Osteoblast (primary cell): ENCODE results near the gene DENND1A. TPM values are rescaled to one million over a fixed set of nuclear protein-coding genes. Genes with fewer than 3 reads are reported as not detected.

Source experiments
- DNase-seq: peaks from one replicate; pipeline ENCODE4 v3.0.0; 2011; ENCODE audit warnings: low spot score, mixed read lengths; ENCODE audit not compliant: insufficient read length; ENCODE audit errors: missing footprints
- H2AFZ ChIP-seq: 2 replicates; pipeline ENCODE4 v1.6.0; 2011; ENCODE audit warnings: mild to moderate bottlenecking, low read length
- H3K27ac ChIP-seq: 2 replicates; pipeline ENCODE4 v1.5.1; 2011; ENCODE audit warnings: mild to moderate bottlenecking, low read depth, low read length, moderate library complexity
- H3K27me3 ChIP-seq: 2 replicates; pipeline ENCODE4 v1.6.0; 2012; ENCODE audit warnings: mild to moderate bottlenecking, control low read depth, inconsistent platforms, low read length, moderate library complexity; ENCODE audit not compliant: insufficient read depth
- H3K36me3 ChIP-seq: 2 replicates; pipeline ENCODE4 v1.5.1; 2011; ENCODE audit warnings: mild to moderate bottlenecking, low read length, control low read depth, moderate library complexity; ENCODE audit not compliant: insufficient read depth
- H3K4me1 ChIP-seq: 2 replicates; pipeline ENCODE4 v1.5.1; 2011; ENCODE audit warnings: mild to moderate bottlenecking, low read length, control low read depth, moderate library complexity; ENCODE audit not compliant: insufficient read depth
- H3K4me2 ChIP-seq: 2 replicates; pipeline ENCODE4 v1.6.0; 2011; ENCODE audit warnings: mild to moderate bottlenecking, low read length; ENCODE audit not compliant: insufficient read depth
- H3K4me3 ChIP-seq: fragments of 200-600 bp; sonication (generic); 3 replicates; pipeline ENCODE4 v1.5.1; 2012; ENCODE audit warnings: mild to moderate bottlenecking, low read length, inconsistent platforms; ENCODE audit not compliant: insufficient read depth
- H3K79me2 ChIP-seq: 2 replicates; pipeline ENCODE4 v1.6.0; 2012; ENCODE audit warnings: mild to moderate bottlenecking, low read length, control low read depth, inconsistent platforms; ENCODE audit not compliant: insufficient read depth
- H3K9me3 ChIP-seq: 2 replicates; pipeline ENCODE4 v1.5.1; 2011; ENCODE audit warnings: low read depth, low read length, control low read depth
- H4K20me1 ChIP-seq: 2 replicates; pipeline ENCODE4 v1.6.0; 2012; ENCODE audit warnings: mild to moderate bottlenecking, low read length, control low read depth; ENCODE audit not compliant: insufficient read depth
- total RNA-seq: library from RNA; depleted of rRNA; stranded (reverse); fragments of >200 nt; gene quantifications from 2 replicates; pipeline ENCODE4 v1.2.3, GENCODE V29; 2012
- TF ChIP-seq, protein P1 (sequence below): IDR thresholded peaks from 2 replicates; pipeline ENCODE4 v1.5.1; 2011; ENCODE audit warnings: mild to moderate bottlenecking, low read depth, low read length, moderate library complexity; ENCODE audit errors: extremely low read depth

Gene DENND1A
- total RNA-seq, 1 donor = 14.1 TPM

DNA sequence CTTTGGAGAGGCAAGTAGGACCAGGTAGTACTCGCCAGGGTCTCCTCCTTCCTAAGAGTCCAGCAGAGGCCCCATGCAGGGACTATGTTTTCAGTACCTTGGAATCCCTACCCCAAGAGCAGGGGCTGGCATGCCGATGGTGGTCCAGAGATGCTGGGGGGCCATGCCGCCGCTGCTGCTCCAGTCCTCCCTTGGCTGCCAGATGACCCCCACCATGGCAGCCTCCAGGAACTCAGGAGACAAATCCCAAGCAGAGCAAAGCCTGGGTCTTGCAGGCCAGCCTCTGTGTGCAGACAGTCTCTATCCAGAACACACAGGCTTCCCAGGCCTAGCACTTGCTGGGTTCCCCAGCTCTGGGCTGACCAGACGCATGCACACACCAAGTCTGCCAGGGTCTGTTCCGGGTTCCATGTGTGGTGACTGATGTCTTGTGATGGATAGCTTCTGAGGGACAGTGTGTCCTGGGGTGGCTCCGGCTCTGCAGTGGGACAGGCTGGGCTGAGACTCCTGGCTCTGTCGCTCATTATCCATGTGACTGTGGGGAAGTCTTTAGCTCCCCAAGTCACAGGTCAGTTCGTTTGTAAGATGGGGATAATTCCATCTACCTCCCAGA lies 446.6 kb downstream of the DENND1A start:
- Histone ChIP-seq H3K9me3 (no peaks in the 10 kb centered on the region), H3K79me2 (no peaks in the 10 kb centered on the region), H3K27me3 (no peaks in the 10 kb centered on the region), H4K20me1 (peaks cover 8% of the 10 kb centered on the region), H3K4me3 (no peak overlapping the region), H3K4me1 (no peaks in the 10 kb centered on the region), H3K36me3 (no peaks in the 10 kb centered on the region), H3K27ac (no peak overlapping the region), H3K4me2 (no peak overlapping the region), H2AFZ (no peak overlapping the region)
- TF ChIP-seq, protein P1, sequence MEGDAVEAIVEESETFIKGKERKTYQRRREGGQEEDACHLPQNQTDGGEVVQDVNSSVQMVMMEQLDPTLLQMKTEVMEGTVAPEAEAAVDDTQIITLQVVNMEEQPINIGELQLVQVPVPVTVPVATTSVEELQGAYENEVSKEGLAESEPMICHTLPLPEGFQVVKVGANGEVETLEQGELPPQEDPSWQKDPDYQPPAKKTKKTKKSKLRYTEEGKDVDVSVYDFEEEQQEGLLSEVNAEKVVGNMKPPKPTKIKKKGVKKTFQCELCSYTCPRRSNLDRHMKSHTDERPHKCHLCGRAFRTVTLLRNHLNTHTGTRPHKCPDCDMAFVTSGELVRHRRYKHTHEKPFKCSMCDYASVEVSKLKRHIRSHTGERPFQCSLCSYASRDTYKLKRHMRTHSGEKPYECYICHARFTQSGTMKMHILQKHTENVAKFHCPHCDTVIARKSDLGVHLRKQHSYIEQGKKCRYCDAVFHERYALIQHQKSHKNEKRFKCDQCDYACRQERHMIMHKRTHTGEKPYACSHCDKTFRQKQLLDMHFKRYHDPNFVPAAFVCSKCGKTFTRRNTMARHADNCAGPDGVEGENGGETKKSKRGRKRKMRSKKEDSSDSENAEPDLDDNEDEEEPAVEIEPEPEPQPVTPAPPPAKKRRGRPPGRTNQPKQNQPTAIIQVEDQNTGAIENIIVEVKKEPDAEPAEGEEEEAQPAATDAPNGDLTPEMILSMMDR = no peak
- no peak for DNase-seq

DNA sequence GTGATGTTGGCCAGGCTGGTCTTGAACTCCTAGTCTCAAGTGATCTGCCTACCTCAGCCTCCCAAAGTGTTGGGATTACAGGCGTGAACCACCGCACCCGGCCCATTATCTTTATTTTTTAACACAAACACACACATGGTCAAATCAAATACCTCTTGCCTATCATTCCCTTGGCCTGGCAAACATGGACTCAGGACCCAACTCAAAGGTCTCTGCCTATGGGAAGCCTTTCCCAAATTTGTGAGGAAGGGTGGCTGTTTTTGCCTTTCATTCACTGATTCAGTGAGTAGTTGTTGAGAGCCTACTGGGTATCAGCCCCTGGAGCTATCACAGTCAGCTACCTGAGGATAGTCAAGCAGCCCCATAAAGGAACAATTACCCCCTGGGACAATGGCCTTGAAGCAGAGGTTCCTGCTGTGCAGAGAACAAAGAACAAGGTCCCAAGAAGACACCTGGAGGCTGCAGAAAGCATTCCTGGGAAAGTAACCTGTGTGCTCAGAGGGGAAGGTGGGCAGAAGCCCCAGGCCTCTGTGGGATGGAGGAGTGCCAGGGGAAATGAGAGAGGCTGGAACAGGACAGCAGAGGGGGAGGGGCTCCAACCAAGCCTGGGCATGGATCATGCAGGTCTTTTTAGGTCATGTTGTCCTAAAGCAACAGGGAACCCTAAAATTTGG lies 447.5 kb downstream of the DENND1A start:
- no peak overlapping the region for H3K4me2 ChIP-seq
- H3K9me3 ChIP-seq = no peaks in the 10 kb centered on the region
- H4K20me1 ChIP-seq = peaks cover 5% of the 10 kb centered on the region
- H3K27me3 ChIP-seq = no peaks in the 10 kb centered on the region
- H3K79me2 ChIP-seq = no peaks in the 10 kb centered on the region
- no peaks in the 10 kb centered on the region for H3K36me3 ChIP-seq
- TF ChIP-seq, protein P1 = no peak
- H3K27ac ChIP-seq = no peak overlapping the region
- H3K4me1 ChIP-seq = no peaks in the 10 kb centered on the region
- H2AFZ ChIP-seq = no peak overlapping the region
- no peak overlapping the region for H3K4me3 ChIP-seq
- DNase-seq = no peak

DNA sequence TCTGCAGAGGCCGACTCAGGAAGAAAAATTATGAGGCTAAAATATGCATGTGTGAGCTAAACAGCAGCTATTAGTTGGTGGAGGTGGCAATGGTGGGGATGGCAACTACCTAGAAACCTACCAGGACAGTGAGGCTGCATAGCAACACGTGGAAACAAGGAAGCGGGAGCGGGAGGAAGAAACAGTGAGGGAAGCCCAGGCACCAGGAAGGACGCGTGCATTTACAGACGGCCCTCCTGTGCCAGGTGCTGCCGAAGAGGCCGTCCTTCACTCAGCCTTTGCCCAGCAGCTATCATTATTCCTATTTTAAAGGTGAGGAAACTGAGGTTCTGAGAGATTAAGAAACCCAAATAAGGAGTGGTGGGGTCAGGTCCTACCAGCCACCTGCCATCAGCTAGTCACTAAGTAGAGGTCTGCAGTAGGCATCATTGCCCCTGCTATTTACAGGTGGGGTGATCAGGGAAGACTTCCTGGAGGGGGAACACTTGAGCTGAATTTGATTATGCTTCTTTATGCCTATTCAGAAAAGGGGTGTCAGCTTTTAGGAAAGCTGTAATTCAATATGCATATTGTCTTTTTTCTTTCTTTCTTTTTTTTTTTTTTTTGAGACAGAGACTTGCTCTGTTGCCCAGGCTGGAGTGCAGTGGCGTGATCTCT lies 448.6 kb downstream of the DENND1A start:
- no peak overlapping the region for H3K4me2 ChIP-seq
- H3K79me2 ChIP-seq = no peaks in the 10 kb centered on the region
- no peaks in the 10 kb centered on the region for H3K4me1 ChIP-seq
- TF ChIP-seq, protein P1 = no peak
- no peak overlapping the region for H3K27ac ChIP-seq
- H3K27me3 ChIP-seq = no peaks in the 10 kb centered on the region
- H3K36me3 ChIP-seq = no peaks in the 10 kb centered on the region
- no peak for DNase-seq
- H3K4me3 ChIP-seq = no peak overlapping the region
- peaks cover under 1% of the 10 kb centered on the region for H4K20me1 ChIP-seq
- H3K9me3 ChIP-seq = no peaks in the 10 kb centered on the region
- H2AFZ ChIP-seq = no peak overlapping the region

DNA sequence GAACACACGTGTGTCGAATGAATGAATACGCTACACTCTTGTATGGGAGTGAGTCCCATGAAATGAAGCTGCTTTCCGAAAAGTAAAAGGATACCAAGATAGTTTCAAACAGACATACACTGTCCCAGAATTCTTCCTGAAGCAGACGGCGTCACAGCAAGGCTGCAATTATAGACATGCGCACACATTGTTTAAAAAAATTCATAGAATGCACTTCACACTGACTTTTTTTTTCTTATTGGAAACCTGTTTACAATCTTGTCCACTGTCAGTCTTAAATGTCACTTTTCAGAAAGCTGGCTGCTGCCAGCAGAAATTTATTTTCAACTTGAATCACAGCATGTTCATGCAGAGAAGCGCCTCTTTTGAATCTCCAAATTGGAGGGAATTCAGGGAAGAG lies 449.1 kb downstream of the DENND1A start:
- no peaks in the 10 kb centered on the region for H3K36me3 ChIP-seq
- H3K27me3 ChIP-seq = no peaks in the 10 kb centered on the region
- TF ChIP-seq, protein P1 = no peak
- no peak overlapping the region for H3K4me2 ChIP-seq
- no peaks in the 10 kb centered on the region for H3K4me1 ChIP-seq
- H2AFZ ChIP-seq = no peak overlapping the region
- H3K4me3 ChIP-seq = no peak overlapping the region
- H3K27ac ChIP-seq = no peak overlapping the region
- no peaks in the 10 kb centered on the region for H3K79me2 ChIP-seq
- H4K20me1 ChIP-seq = no peaks in the 10 kb centered on the region
- no peak for DNase-seq
- H3K9me3 ChIP-seq = no peaks in the 10 kb centered on the region
